Measurements from ENCODE around the gene AS3MT. TPM values are rescaled to one million over a fixed set of nuclear protein-coding genes. Genes with fewer than 3 reads are reported as not detected.
"Not testable (repeated sequence)": the region's sequence is repeated elsewhere in the genome, so short reads cannot be mapped to it uniquely, and the experiment has no call there.

The AS3MT gene
- total RNA-seq, 1 donor from 2014 or later = 20.2 TPM

GRCh38 chr10:102835007-102835482, 34.2 kb upstream of the AS3MT start:
- H3K27me3 Mint-ChIP-seq = peaks cover 19% of the 10 kb centered on the region
- no peak overlapping the region for H3K27ac Mint-ChIP-seq
- peaks cover 21% of the 10 kb centered on the region for H3K9me3 Mint-ChIP-seq (ENCODE audit: low read depth)
- peaks cover 2% of the 10 kb centered on the region for H3K36me3 Mint-ChIP-seq (ENCODE audit: insufficient read depth)
- H3K4me1 Mint-ChIP-seq (ENCODE audit: low read depth) = no peaks in the 10 kb centered on the region
- peak; percentile 75 for DNase-seq (ENCODE audit: low spot score, unreplicated experiment)
- no peak overlapping the region for H3K4me3 Mint-ChIP-seq (ENCODE audit: low read depth)
- TF ChIP-seq CTCF (IDR thresholded peaks at IDR 0.05; ENCODE audit: unreplicated experiment) = peak; percentile 85

GRCh38 chr10:102837230-102837721, 32.0 kb upstream of the AS3MT start, which contains the start of gene CYP17A1:
Gene CYP17A1, minus strand, starts transcription at chr10:102837413. Its CDS starts 52 bp downstream, at chr10:102837361.
- Mint-ChIP-seq H3K27me3 (peaks cover 16% of the 10 kb centered on the region), H3K4me3 (ENCODE audit: low read depth) (no peak within 1 kb of the TSS), H3K4me1 (ENCODE audit: low read depth) (peaks cover 3% of the 10 kb centered on the region), H3K27ac (no peak within 1 kb of the TSS), H3K9me3 (ENCODE audit: low read depth) (peaks cover 22% of the 10 kb centered on the region), H3K36me3 (ENCODE audit: insufficient read depth) (peaks cover 2% of the 10 kb centered on the region)
- DNase-seq (ENCODE audit: low spot score, unreplicated experiment) = no peak
- TF ChIP-seq CTCF (IDR thresholded peaks at IDR 0.05; ENCODE audit: unreplicated experiment) = no peak

GRCh38 chr10:102838276-102838927, 30.9 kb upstream of the AS3MT start:
- not testable (repeated sequence) for H3K4me1 Mint-ChIP-seq (ENCODE audit: low read depth); H3K4me3 Mint-ChIP-seq (ENCODE audit: low read depth); DNase-seq (ENCODE audit: low spot score, unreplicated experiment); H3K27ac Mint-ChIP-seq; H3K36me3 Mint-ChIP-seq (ENCODE audit: insufficient read depth)
- Mint-ChIP-seq H3K27me3 (peaks cover 16% of the 10 kb centered on the region), H3K9me3 (ENCODE audit: low read depth) (peaks cover 25% of the 10 kb centered on the region)

- peaks cover 3% of the 10 kb centered on the region for H3K4me1 Mint-ChIP-seq (ENCODE audit: low read depth)
- no peak overlapping the region for H3K27ac Mint-ChIP-seq
- peaks cover 32% of the 10 kb centered on the region for H3K9me3 Mint-ChIP-seq (ENCODE audit: low read depth)
- peaks cover 10% of the 10 kb centered on the region for H3K27me3 Mint-ChIP-seq
- no peak overlapping the region for H3K4me3 Mint-ChIP-seq (ENCODE audit: low read depth)
- no peak for DNase-seq (ENCODE audit: low spot score, unreplicated experiment)
- TF ChIP-seq CTCF (IDR thresholded peaks at IDR 0.05; ENCODE audit: unreplicated experiment) = no peak
- H3K36me3 Mint-ChIP-seq (ENCODE audit: insufficient read depth) = peaks cover 8% of the 10 kb centered on the region
These were observed 27.4 kb upstream of the AS3MT start for GRCh38 chr10:102841827-102842345.

GRCh38 chr10:102843139-102843538, 26.1 kb upstream of the AS3MT start:
- H3K4me1 Mint-ChIP-seq (ENCODE audit: low read depth); H3K4me3 Mint-ChIP-seq (ENCODE audit: low read depth); H3K36me3 Mint-ChIP-seq (ENCODE audit: insufficient read depth); H3K27ac Mint-ChIP-seq; H3K27me3 Mint-ChIP-seq; DNase-seq (ENCODE audit: low spot score, unreplicated experiment): not testable (repeated sequence)
- peaks cover 26% of the 10 kb centered on the region for H3K9me3 Mint-ChIP-seq (ENCODE audit: low read depth)

GRCh38 chr10:102844190-102844776, 25.0 kb upstream of the AS3MT start:
- H3K27me3 Mint-ChIP-seq; H3K4me3 Mint-ChIP-seq (ENCODE audit: low read depth); DNase-seq (ENCODE audit: low spot score, unreplicated experiment); H3K36me3 Mint-ChIP-seq (ENCODE audit: insufficient read depth); H3K27ac Mint-ChIP-seq; H3K4me1 Mint-ChIP-seq (ENCODE audit: low read depth): not testable (repeated sequence)
- H3K9me3 Mint-ChIP-seq (ENCODE audit: low read depth) = peaks cover 17% of the 10 kb centered on the region

Measured in progenitor cell of endocrine pancreas (in vitro differentiated cells).